Esophagus (tissue), 2 donors: Measurements from ENCODE around the gene KRTAP10-12. TPM values are rescaled to one million over a fixed set of nuclear protein-coding genes. Genes with fewer than 3 reads are reported as not detected.

Experiments
- H3K27ac ChIP-seq, 2 donors: one replicate each; pipeline ENCODE4 v1.5.1; 2013; ENCODE audit warnings: low read depth in 2 of 2, mild to moderate bottlenecking in 2 of 2, inconsistent platforms in 1 of 2, low read length in 1 of 2, moderate library complexity in 1 of 2
- H3K27me3 ChIP-seq, 2 donors: one replicate each; pipeline ENCODE4 v1.6.1; 2013; ENCODE audit warnings: low read length in 2 of 2, control low read depth in 1 of 2, mild to moderate bottlenecking in 1 of 2; ENCODE audit not compliant: insufficient read depth in 2 of 2, control insufficient read depth in 1 of 2
- H3K36me3 ChIP-seq, 2 donors: one replicate each; pipeline ENCODE4 v1.6.1; 2013; ENCODE audit warnings: low read length in 1 of 2; ENCODE audit not compliant: control insufficient read depth in 2 of 2, insufficient read depth in 2 of 2
- H3K4me1 ChIP-seq, 2 donors: one replicate each; pipeline ENCODE4 v1.6.1; 2013; ENCODE audit warnings: low read length in 1 of 2; ENCODE audit not compliant: control insufficient read depth in 2 of 2, insufficient read depth in 2 of 2
- H3K4me3 ChIP-seq, 2 donors: one replicate each; pipeline ENCODE4 v1.5.1; 2013; ENCODE audit warnings: low read length in 2 of 2, mild to moderate bottlenecking in 2 of 2, low read depth in 1 of 2, moderate library complexity in 1 of 2
- H3K9me3 ChIP-seq, 2 donors: one replicate each; pipeline ENCODE4 v1.6.1; 2013; ENCODE audit warnings: mild to moderate bottlenecking in 2 of 2, low read depth in 1 of 2, low read length in 1 of 2, moderate library complexity in 1 of 2; ENCODE audit not compliant: control insufficient read depth in 2 of 2, insufficient read depth in 1 of 2
- WGBS, 2 donors: extraction: QIAGEN DNeasy Blood & Tissue Kit; methylation state at CpG; one replicate each; pipeline ENCODE4 v1.1.7; 2013; 5-methylcytosine and 5-hydroxymethylcytosine counted together
- polyA plus RNA-seq, 2 donors: library from polyadenylated mRNA; stranded (reverse); fragments of 200-250 nt; gene quantifications; one replicate each; pipeline ENCODE4 v1.2.3, GENCODE V29; 2013
- donor health status: healthy with polysubstance abuse.
- donor health status: Bipolar disorder and iron deficiency.

The KRTAP10-12 gene
- polyA plus RNA-seq, 2 donors, result not detected

DNA sequence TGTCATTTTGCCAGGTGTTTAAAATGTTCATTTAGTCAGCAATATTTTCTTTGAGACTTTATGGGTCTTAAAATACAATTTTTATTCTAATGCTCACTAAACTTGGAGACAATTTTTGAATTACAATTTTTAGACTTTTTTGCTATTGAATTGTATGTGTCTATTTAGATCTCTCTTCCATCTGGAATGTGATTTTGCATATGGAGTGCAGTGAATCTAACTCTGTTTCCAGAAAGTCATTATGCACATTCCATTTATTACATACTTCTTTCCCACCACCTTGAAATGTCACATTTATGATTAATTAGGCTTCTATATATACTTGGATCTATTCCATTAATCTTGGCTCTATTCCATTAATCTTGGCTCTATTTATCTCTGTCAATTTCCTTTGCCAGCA, 20.0 kb downstream of the KRTAP10-12 start:
- no peak overlapping the region for H3K27ac ChIP-seq
- no peaks in the 10 kb centered on the region for H3K36me3 ChIP-seq
- H3K4me1 ChIP-seq, result no peaks in the 10 kb centered on the region
- peaks cover 3% of the 10 kb centered on the region in 2 donors for H3K9me3 ChIP-seq
- H3K27me3 ChIP-seq, result peaks cover 7 to 15% of the 10 kb centered on the region in 2 donors
- H3K4me3 ChIP-seq, result no peak overlapping the region

DNA sequence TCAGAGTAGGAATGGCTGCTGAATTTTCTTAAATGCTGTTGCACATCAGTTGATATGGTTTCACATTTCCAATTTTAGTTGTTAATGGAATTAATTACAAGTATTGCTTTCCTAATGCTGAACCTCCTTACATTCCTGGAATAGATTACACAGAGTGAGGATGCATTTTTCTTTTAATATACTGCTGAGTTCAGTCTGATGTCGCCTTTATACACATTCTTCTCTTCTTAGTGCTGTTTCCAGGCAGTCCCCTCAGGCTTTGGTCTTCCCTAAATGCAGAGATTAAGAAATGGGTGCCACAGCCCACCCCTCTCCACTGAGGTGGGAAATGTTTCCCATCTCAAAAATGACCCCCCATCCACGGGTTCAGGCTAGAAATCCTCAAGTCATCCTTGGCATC, 21.1 kb downstream of the KRTAP10-12 start:
- no peak overlapping the region for H3K27ac ChIP-seq
- peaks cover 3% of the 10 kb centered on the region in 2 donors for H3K9me3 ChIP-seq
- peaks cover 0 to 8% of the 10 kb centered on the region in 2 donors for H3K27me3 ChIP-seq
- H3K4me3 ChIP-seq, result no peak overlapping the region
- H3K4me1 ChIP-seq, result peaks cover 0 to under 1% of the 10 kb centered on the region in 2 donors
- H3K36me3 ChIP-seq, result no peaks in the 10 kb centered on the region
- WGBS, 2 donors, result 54 to 75% methylated on average over 2 of the region's 2 CpGs

DNA sequence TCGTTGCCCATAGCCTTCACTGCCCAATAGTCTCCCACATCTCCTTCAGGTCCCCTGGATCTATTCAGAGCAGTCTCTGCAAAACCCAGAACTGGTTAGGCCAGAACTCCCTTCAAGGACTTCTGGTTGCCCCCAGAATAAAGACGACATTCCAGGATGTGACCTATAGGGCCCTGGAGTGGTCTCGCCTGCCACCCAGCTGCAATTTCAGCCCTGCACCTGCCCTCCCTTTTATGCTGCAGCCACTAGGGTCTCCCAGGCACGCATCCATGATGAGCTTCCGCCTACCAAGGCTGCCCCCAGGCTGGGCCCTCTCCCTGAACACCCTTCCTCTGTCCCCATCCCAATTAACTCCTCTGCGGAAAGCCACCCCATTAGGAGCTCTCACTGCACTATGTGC, 21.6 kb downstream of the KRTAP10-12 start:
- Histone ChIP-seq H3K27me3 (peaks cover 0 to 4% of the 10 kb centered on the region in 2 donors), H3K36me3 (no peaks in the 10 kb centered on the region), H3K9me3 (peaks cover 3% of the 10 kb centered on the region in 2 donors), H3K4me3 (no peak overlapping the region), H3K4me1 (peaks cover 0 to 5% of the 10 kb centered on the region in 2 donors), H3K27ac (no peak overlapping the region)
- WGBS, 2 donors, result 64 to 65% methylated on average over 6 of the region's 6 CpGs

DNA sequence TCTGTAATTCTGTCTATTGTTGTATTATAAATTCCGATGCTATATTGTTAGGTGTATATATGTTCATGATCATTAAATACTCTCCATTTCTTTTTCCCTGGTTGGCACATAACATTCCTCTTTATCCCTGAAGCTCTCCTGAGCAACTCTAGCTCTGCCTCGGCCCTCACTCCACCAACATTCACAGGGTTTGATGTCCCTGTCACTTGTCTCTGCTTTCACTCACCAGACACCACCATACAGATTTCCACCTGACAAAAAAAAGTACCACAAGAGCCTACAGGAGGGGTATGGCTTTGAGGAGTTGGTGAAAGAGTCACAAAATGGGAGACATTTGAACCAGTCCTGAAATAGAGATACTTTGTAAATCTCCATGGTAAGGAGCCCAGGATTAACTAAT, 23.2 kb downstream of the KRTAP10-12 start:
- peaks cover 3% of the 10 kb centered on the region in 2 donors for H3K9me3 ChIP-seq
- peaks cover 0 to 7% of the 10 kb centered on the region in 2 donors for H3K4me1 ChIP-seq
- no peaks in the 10 kb centered on the region for H3K36me3 ChIP-seq
- WGBS, 2 donors, result 82 to 83% methylated on average over 2 of the region's 2 CpGs
- H3K4me3 ChIP-seq, result no peak overlapping the region
- H3K27ac ChIP-seq, result no peak overlapping the region
- peaks cover 0 to 2% of the 10 kb centered on the region in 2 donors for H3K27me3 ChIP-seq

DNA sequence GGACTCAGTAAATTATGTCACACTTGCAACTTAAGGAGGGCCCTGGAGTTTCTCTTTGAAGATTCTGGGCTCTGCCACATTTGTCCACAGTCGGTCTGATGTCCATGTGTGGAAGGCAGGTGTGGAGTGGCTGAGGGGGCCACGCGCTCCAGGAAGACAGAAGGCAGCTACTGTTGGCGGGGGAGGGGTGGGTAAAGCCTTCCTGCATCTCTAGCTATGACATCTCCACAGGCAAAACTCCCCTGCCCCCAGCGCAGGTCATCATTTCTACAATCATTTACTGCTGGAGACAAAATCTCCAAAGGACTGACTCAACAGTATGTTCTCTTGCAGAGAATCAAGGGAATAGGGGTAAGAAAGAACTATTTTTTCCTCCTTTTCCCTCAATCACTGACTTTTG, 25.8 kb downstream of the KRTAP10-12 start:
- Histone ChIP-seq H3K27me3 (no peaks in the 10 kb centered on the region), H3K4me1 (peaks cover 0 to 7% of the 10 kb centered on the region in 2 donors), H3K27ac (no peak overlapping the region), H3K36me3 (no peaks in the 10 kb centered on the region), H3K4me3 (no peak overlapping the region), H3K9me3 (peaks cover 0 to 3% of the 10 kb centered on the region in 2 donors)
- WGBS, 2 donors, result 64 to 75% methylated on average over 5 of the region's 5 CpGs

DNA sequence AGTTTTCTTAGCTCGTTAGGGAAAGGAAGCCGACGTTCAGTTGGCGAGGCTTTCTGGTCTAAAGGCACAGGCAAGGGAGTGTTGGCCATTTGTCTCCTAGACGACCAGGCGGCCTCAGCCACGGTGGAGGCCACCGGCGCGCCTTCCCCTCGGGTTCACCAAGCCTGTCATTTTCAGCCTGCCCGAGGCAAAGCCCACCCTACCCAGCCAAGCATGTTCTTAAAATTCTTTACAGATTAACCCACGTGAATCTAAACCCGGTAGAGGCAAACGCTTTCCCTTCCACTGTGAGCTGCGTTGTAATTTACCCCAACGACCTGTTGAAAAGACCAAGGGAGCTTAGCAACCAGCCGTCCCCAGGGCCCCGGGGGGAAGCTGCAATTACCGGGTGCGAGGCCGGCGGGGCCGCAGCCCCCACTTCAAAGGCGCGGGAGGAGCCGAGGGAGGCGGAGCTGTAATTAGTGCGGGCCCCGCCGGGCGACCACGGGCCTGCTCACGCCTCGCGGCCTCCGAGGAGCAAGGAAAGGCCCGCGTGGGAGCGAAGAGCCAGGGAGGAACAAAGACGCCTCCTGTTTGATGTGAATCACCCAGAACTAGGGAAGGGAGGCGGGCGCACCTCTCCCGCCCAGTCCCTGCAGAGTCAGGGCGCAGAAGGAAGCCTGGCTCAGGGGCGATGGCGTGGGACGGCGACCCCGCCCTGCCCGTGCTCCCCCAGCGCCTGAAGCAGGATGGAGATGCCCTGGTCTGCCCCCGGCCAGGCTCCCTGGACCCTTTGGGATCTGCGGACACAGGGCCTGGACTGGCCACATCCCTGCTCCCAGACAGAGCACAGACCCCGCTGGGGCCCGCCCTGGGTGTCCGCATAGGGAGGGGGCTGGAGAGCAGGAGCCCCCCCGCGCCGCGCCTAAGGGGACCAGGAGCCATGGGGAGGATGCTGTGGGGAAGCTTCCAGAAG, 26.5 kb downstream of the KRTAP10-12 start:
- Histone ChIP-seq H3K4me1 (peaks cover 0 to 7% of the 10 kb centered on the region in 2 donors), H3K9me3 (peaks cover 0 to 3% of the 10 kb centered on the region in 2 donors), H3K36me3 (no peaks in the 10 kb centered on the region), H3K4me3 (no peak overlapping the region), H3K27ac (no peak overlapping the region), H3K27me3 (no peaks in the 10 kb centered on the region)
- 18 to 22% methylated on average over 61 of the region's 61 CpGs for WGBS, 2 donors

DNA sequence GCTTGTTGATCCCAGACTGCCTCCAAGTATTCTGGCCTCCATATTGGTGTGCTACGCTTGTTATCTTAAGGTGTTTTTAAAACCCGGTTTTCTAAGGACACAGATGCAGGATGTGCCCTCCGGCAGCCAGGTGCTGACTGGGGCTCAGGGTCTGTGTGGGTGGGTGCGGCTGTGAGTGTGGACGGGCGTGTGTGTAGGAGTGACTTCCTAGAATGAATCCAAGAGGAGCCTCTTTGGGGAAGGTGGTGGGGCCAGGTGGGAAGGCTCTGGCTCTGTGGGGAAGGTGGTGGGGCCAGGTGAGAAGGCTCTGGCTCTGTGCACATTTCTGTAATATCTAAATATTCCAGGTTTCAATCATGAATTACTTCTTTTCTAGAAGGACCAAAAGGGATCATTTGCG, 27.2 kb downstream of the KRTAP10-12 start:
- H3K9me3 ChIP-seq, result no peaks in the 10 kb centered on the region
- H3K36me3 ChIP-seq, result no peaks in the 10 kb centered on the region
- no peak overlapping the region for H3K27ac ChIP-seq
- peaks cover 0 to 7% of the 10 kb centered on the region in 2 donors for H3K4me1 ChIP-seq
- 80 to 82% methylated on average over 7 of the region's 7 CpGs for WGBS, 2 donors
- no peak overlapping the region for H3K4me3 ChIP-seq
- H3K27me3 ChIP-seq, result no peaks in the 10 kb centered on the region

DNA sequence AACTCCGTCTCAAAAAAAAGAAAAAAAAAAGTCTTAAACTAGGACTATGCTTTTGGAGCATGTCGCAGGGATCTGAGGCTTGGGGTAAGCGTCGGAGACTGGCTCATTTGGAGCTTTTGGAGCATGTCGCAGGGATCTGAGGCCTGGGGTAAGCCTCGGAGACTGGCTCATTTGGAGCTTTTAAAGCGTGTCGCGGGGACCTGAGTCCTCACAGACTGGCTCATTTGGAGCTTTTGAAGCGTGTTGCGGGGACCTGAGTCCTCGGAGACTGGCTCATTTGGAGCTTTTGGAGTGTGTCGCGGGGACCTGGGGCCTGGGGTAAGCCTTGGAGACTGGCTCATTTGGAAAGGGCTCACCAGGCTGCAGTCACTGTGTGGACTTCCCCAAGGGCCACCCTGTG, 28.0 kb downstream of the KRTAP10-12 start:
- 93% methylated on average over 14 of the region's 14 CpGs for WGBS, 2 donors
- H3K27ac ChIP-seq, result no peak overlapping the region
- H3K9me3 ChIP-seq, result no peaks in the 10 kb centered on the region
- H3K4me1 ChIP-seq, result peaks cover 0 to 7% of the 10 kb centered on the region in 2 donors
- no peak overlapping the region for H3K4me3 ChIP-seq
- no peaks in the 10 kb centered on the region for H3K27me3 ChIP-seq
- no peaks in the 10 kb centered on the region for H3K36me3 ChIP-seq

DNA sequence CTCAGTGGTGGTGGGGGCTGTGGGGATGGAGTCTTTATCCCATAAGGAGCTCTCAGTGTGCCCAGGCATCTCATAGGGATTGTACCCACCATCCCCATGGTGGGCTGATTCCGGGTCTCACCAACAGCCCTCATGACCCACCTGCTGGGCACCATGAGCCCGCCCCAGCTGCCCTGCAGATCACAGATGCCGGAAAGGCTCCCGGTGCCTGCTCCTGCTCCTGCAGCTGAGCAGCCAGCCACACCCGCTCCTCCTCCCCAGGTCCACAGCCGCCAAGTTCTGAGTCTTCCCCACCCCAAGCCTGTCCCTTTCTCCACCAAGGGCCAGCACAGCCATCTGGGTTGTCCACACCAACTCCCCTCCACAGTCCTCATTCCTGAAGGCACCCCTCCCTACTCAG, 29.9 kb downstream of the KRTAP10-12 start:
- H3K27me3 ChIP-seq, result no peaks in the 10 kb centered on the region

DNA sequence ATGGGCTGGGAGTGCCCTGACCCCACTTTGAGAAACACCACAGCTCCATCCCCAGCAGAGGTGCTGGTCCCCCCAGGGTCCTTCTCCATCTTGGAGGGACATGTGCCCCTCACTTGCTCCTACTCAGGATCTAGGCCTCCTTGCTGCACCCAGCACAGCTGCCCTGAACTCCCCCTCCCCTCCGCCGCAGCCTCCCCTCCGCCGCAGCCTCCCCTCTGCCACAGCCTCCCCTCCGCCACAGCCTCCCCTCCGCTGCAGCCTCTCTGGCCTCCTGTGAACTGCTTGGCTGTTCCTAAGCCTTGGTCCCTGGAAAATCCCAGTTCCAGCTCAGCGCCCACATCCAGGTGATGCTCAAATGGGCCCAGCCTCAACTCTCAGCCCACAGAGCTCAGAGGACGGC, 30.3 kb downstream of the KRTAP10-12 start:
- Histone ChIP-seq H3K4me1 (peaks cover 0 to 7% of the 10 kb centered on the region in 2 donors), H3K27me3 (no peaks in the 10 kb centered on the region), H3K27ac (no peak overlapping the region), H3K36me3 (no peaks in the 10 kb centered on the region), H3K9me3 (no peaks in the 10 kb centered on the region), H3K4me3 (no peak overlapping the region)
- 90 to 97% methylated on average over 8 of the region's 8 CpGs for WGBS, 2 donors

More for the DNA sequence above, 29.9 kb downstream of the KRTAP10-12 start:
- WGBS, 2 donors, result 63 to 72% methylated on average over 6 of the region's 6 CpGs
- H3K27ac ChIP-seq, result no peak overlapping the region
- no peaks in the 10 kb centered on the region for H3K9me3 ChIP-seq
- H3K4me1 ChIP-seq, result peaks cover 0 to 7% of the 10 kb centered on the region in 2 donors
- H3K4me3 ChIP-seq, result no peak overlapping the region
- no peaks in the 10 kb centered on the region for H3K36me3 ChIP-seq
